ENCODE data around the gene RPS21.
"Not testable (repeated sequence)": the region's sequence is repeated elsewhere in the genome, so short reads cannot be mapped to it uniquely, and the experiment has no call there.

Gene RPS21

GRCh38 chr20:62365814-62366369, 21.0 kb upstream of the RPS21 start:
- no peak for DNase-seq

- DNase-seq = no peak
Measured at GRCh38 chr20:62366370-62367135, 20.4 kb upstream of the RPS21 start.

- no peak for DNase-seq
Measured at GRCh38 chr20:62367136-62367632, 19.7 kb upstream of the RPS21 start, which contains the start of gene LAMA5. TSS of gene LAMA5 (minus strand) at chr20:62367312. CDS start at chr20:62367245, 67 bp downstream.

- DNase-seq = no peak
Measured at GRCh38 chr20:62367633-62368391, 19.1 kb upstream of the RPS21 start.

GRCh38 chr20:62368392-62368975, 18.4 kb upstream of the RPS21 start:
- DNase-seq = no peak

- peak; percentile 29 for DNase-seq
Measured at GRCh38 chr20:62368976-62369814, 17.7 kb upstream of the RPS21 start.

GRCh38 chr20:62369815-62370114, 17.1 kb upstream of the RPS21 start:
- DNase-seq = no peak

GRCh38 chr20:62370115-62370806, 16.6 kb upstream of the RPS21 start:
- DNase-seq = no peak

- DNase-seq = no peak
Measured at GRCh38 chr20:62370807-62371587, 15.9 kb upstream of the RPS21 start.

GRCh38 chr20:62371588-62372041, 15.3 kb upstream of the RPS21 start:
- no peak for DNase-seq

GRCh38 chr20:62372042-62372993, 14.6 kb upstream of the RPS21 start:
- DNase-seq = no peak

- DNase-seq = not testable (repeated sequence)
Measured at GRCh38 chr20:62373631-62374179, 13.2 kb upstream of the RPS21 start.

GRCh38 chr20:62374331-62375152, 12.4 kb upstream of the RPS21 start:
- DNase-seq = no peak

GRCh38 chr20:62376112-62377063, 10.5 kb upstream of the RPS21 start:
- no peak for DNase-seq

GRCh38 chr20:62377064-62377461, 9.8 kb upstream of the RPS21 start:
- no peak for DNase-seq

- DNase-seq = peak; percentile 30
Measured at GRCh38 chr20:62377615-62378178, 9.2 kb upstream of the RPS21 start.

GRCh38 chr20:62378215-62378614, 8.7 kb upstream of the RPS21 start:
- DNase-seq = no peak
